HEK293 (cell line): ENCODE measurements around the gene FBN2.

Source experiments
- CTCF ChIA-PET: fragments of 350-600 bp; formaldehyde crosslinking; extraction: SDS; loops from one replicate; lab custom pipeline; 2021; ENCODE audit warnings: antibody characterized with exemption; lab: Yijun Ruan, JAX
- POLR2A ChIA-PET: fragments of 300-600 bp; formaldehyde crosslinking; extraction: SDS; loops from one replicate; lab custom pipeline; 2020; ENCODE audit warnings: antibody characterized with exemption, inconsistent platforms; lab: Yijun Ruan, JAX
- H3K27ac ChIP-seq: fragments of 200-500 bp; sonication (Bioruptor generic); 2 replicates; pipeline ENCODE4 v1.5.1; 2014; ENCODE audit warnings: low read depth, low read length, control low read depth, inconsistent platforms; ENCODE audit errors: extremely low read depth
- H3K36me3 ChIP-seq, 2 experiments: fragments of 200-500 bp in 1 of 2; sonication (Bioruptor generic) in 1 of 2; 1 replicate in 1 of 2; 2 replicates in 1 of 2; pipeline ENCODE4 v1.5.1; 2014 to 2017; ENCODE audit warnings: inconsistent platforms in 2 of 2, low read length in 2 of 2; ENCODE audit not compliant: control insufficient read depth in 2 of 2, insufficient read depth in 1 of 2
- H3K4me1 ChIP-seq: fragments of 200-500 bp; sonication (Bioruptor generic); 2 replicates; pipeline ENCODE4 v1.5.1; 2014; ENCODE audit warnings: mild to moderate bottlenecking, low read length, inconsistent platforms; ENCODE audit not compliant: control insufficient read depth, insufficient read depth
- H3K4me3 ChIP-seq: 2 replicates; pipeline ENCODE4 v1.5.1; 2011; ENCODE audit warnings: low read depth, mild to moderate bottlenecking, control low read depth, low read length, moderate library complexity
- H3K9me3 ChIP-seq: fragments of 200-500 bp; sonication (Bioruptor generic); 2 replicates; pipeline ENCODE4 v1.5.1; 2014; ENCODE audit warnings: low read depth, low read length, inconsistent platforms; ENCODE audit not compliant: control insufficient read depth, insufficient read depth
- INSM2 ChIP-seq: fragments of 450-650 bp; formaldehyde crosslinking; IDR thresholded peaks from 2 replicates; pipeline ENCODE4 v1.5.1; 2016; ENCODE audit warnings: missing biosample characterization, missing genetic modification characterization
- KLF1 ChIP-seq: fragments of 450-650 bp; formaldehyde crosslinking; IDR thresholded peaks from 2 replicates; pipeline ENCODE4 v1.5.1; 2016; ENCODE audit warnings: missing biosample characterization, missing genetic modification characterization
- MEIS1 ChIP-seq: sonication (generic); formaldehyde crosslinking; IDR thresholded peaks from 2 replicates; pipeline ENCODE4 v1.8.1; 2022; ENCODE audit warnings: missing genetic modification reagents, mild to moderate bottlenecking, borderline replicate concordance
- SCRT2 ChIP-seq: fragments of 450-650 bp; formaldehyde crosslinking; IDR thresholded peaks from 2 replicates; pipeline ENCODE4 v1.5.1; 2016; ENCODE audit warnings: missing biosample characterization, missing genetic modification characterization
- SP2 ChIP-seq: fragments of 450-650 bp; formaldehyde crosslinking; IDR thresholded peaks from 2 replicates; pipeline ENCODE4 v1.5.1; 2016; ENCODE audit warnings: missing biosample characterization, missing genetic modification characterization
- SP3 ChIP-seq: fragments of 450-650 bp; formaldehyde crosslinking; IDR thresholded peaks from 2 replicates; pipeline ENCODE4 v1.5.1; 2016; ENCODE audit warnings: missing biosample characterization, missing genetic modification characterization
- ZBTB26 ChIP-seq: fragments of 450-650 bp; formaldehyde crosslinking; optimal IDR thresholded peaks from 2 replicates; pipeline ENCODE3; 2016; ENCODE audit warnings: missing biosample characterization, mild to moderate bottlenecking, missing genetic modification characterization
- ZNF133 ChIP-seq: fragments of 450-650 bp; formaldehyde crosslinking; IDR thresholded peaks from 2 replicates; pipeline ENCODE4 v1.5.1; 2016; ENCODE audit warnings: missing biosample characterization, missing genetic modification characterization
- ZNF146 ChIP-seq: fragments of 450-650 bp; formaldehyde crosslinking; IDR thresholded peaks from 2 replicates; pipeline ENCODE4 v1.5.1; 2016; ENCODE audit warnings: missing biosample characterization, missing genetic modification characterization
- ZNF211 ChIP-seq: fragments of 450-650 bp; formaldehyde crosslinking; IDR thresholded peaks from 2 replicates; pipeline ENCODE4 v1.5.1; 2016; ENCODE audit warnings: low read depth, missing biosample characterization, missing genetic modification characterization
- ZNF280D ChIP-seq: fragments of 450-650 bp; formaldehyde crosslinking; IDR thresholded peaks from 2 replicates; pipeline ENCODE4 v1.5.1; 2016; ENCODE audit warnings: missing biosample characterization, missing genetic modification characterization
- ZNF341 ChIP-seq: fragments of 450-650 bp; formaldehyde crosslinking; IDR thresholded peaks from 2 replicates; pipeline ENCODE4; 2016; ENCODE audit warnings: low read depth, missing biosample characterization, missing genetic modification characterization
- ZNF398 ChIP-seq: fragments of 450-650 bp; formaldehyde crosslinking; IDR thresholded peaks from 2 replicates; pipeline ENCODE4 v1.5.1; 2017; ENCODE audit warnings: missing biosample characterization, missing genetic modification characterization
- ZNF488 ChIP-seq: fragments of 450-650 bp; formaldehyde crosslinking; IDR thresholded peaks from 2 replicates; pipeline ENCODE4 v1.5.1; 2016; ENCODE audit warnings: missing biosample characterization, missing genetic modification characterization
- ZNF501 ChIP-seq: fragments of 450-650 bp; formaldehyde crosslinking; IDR thresholded peaks from 2 replicates; pipeline ENCODE4 v1.5.1; 2016; ENCODE audit warnings: missing biosample characterization, missing genetic modification characterization
- ZNF549 ChIP-seq: fragments of 450-650 bp; IDR thresholded peaks from 2 replicates; pipeline ENCODE4 v1.5.1; 2018; ENCODE audit warnings: missing biosample characterization, missing genetic modification characterization, mild to moderate bottlenecking, inconsistent platforms, moderate library complexity
- ZNF626 ChIP-seq: fragments of 450-650 bp; sonication (Bioruptor Pico); formaldehyde crosslinking; IDR thresholded peaks from 2 replicates; pipeline ENCODE4 v1.5.1; 2018; ENCODE audit warnings: missing biosample characterization, missing genetic modification characterization, inconsistent platforms
- ZNF629 ChIP-seq: fragments of 450-650 bp; formaldehyde crosslinking; IDR thresholded peaks from 2 replicates; pipeline ENCODE4 v1.5.1; 2017; ENCODE audit warnings: missing biosample characterization, missing genetic modification characterization
- ZNF670 ChIP-seq: fragments of 450-650 bp; formaldehyde crosslinking; IDR thresholded peaks from 2 replicates; pipeline ENCODE4 v1.5.1; 2016; ENCODE audit warnings: missing biosample characterization, missing genetic modification characterization, low read depth
- ZNF837 ChIP-seq: fragments of 450-650 bp; formaldehyde crosslinking; IDR thresholded peaks from 2 replicates; pipeline ENCODE4 v1.5.1; 2016; ENCODE audit warnings: missing biosample characterization, missing genetic modification characterization
- ZSCAN30 ChIP-seq: fragments of 450-650 bp; IDR thresholded peaks from 2 replicates; pipeline ENCODE4 v1.5.1; 2018; ENCODE audit warnings: missing biosample characterization, mild to moderate bottlenecking, missing genetic modification characterization, moderate library complexity
- ZSCAN4 ChIP-seq: fragments of 450-650 bp; formaldehyde crosslinking; IDR thresholded peaks from 2 replicates; pipeline ENCODE4 v1.5.1; 2017; ENCODE audit warnings: missing biosample characterization, missing genetic modification characterization
- ZSCAN5A ChIP-seq: fragments of 450-650 bp; formaldehyde crosslinking; IDR thresholded peaks from 2 replicates; pipeline ENCODE4 v1.5.1; 2016; ENCODE audit warnings: missing biosample characterization, missing genetic modification characterization

Gene FBN2

GRCh38 chr5:128412145-128412930 lies 125.7 kb downstream of the FBN2 start:
- peaks cover 0 to 14% of the 10 kb centered on the region in 2 experiments; a peak in 1 of 3 replicates for H3K36me3 ChIP-seq
- H3K4me1 ChIP-seq: no peaks in the 10 kb centered on the region
- no peak overlapping the region for H3K4me3 ChIP-seq
- CTCF ChIA-PET: interaction anchor here (1.2 kb wide), 1 partner anchor 9 kb away, joined by 3 read pairs; no protein-coding TSS in a partner anchor
- H3K9me3 ChIP-seq: no peaks in the 10 kb centered on the region
- TF ChIP-seq ZNF488 (tag by site-specific recombination) (no peak), ZNF501 (tag by site-specific recombination) (no peak), MEIS1 (no peak), SP3 (tag by site-specific recombination) (no peak), ZNF398 (tag by site-specific recombination) (no peak), SP2 (tag by site-specific recombination) (no peak), ZNF341 (tag by site-specific recombination) (no peak), ZNF629 (tag by site-specific recombination) (no peak), ZNF626 (no peak), ZSCAN30 (no peak), ZSCAN4 (tag by site-specific recombination) (no peak)
- POLR2A ChIA-PET: no interaction called here
- H3K27ac ChIP-seq: no peak overlapping the region

- Histone ChIP-seq H3K4me1 (no peaks in the 10 kb centered on the region), H3K9me3 (no peaks in the 10 kb centered on the region), H3K27ac (no peak overlapping the region), H3K36me3 (peaks cover 5 to 39% of the 10 kb centered on the region in 2 experiments; a peak in 2 of 3 replicates), H3K4me3 (no peak overlapping the region)
- ChIA-PET CTCF (no interaction called here), POLR2A (no interaction called here)
- TF ChIP-seq ZNF133 (tag by site-specific recombination) (no peak), ZSCAN5A (tag by site-specific recombination) (no peak), ZNF837 (tag by site-specific recombination) (no peak), SCRT2 (tag by site-specific recombination) (no peak), ZBTB26 (tag by site-specific recombination) (no peak), ZNF146 (no peak), KLF1 (tag by site-specific recombination) (no peak), INSM2 (tag by site-specific recombination) (no peak), ZNF280D (tag by site-specific recombination) (no peak), ZNF549 (tag by site-specific recombination) (no peak), ZNF670 (tag by site-specific recombination) (no peak), ZNF211 (tag by site-specific recombination) (no peak)
Observed at GRCh38 chr5:128409166-128409800, 128.8 kb downstream of the FBN2 start.
